GM12874 (cell line): Measurements from ENCODE around the gene UBA1.

Source experiments
- TF ChIP-seq, protein P1 (sequence below): IDR thresholded peaks from 2 replicates; pipeline ENCODE4 v1.5.1; 2011; ENCODE audit warnings: low read depth, mild to moderate bottlenecking, control low read depth, low read length, moderate library complexity; ENCODE audit not compliant: insufficient read depth

The UBA1 gene

DNA sequence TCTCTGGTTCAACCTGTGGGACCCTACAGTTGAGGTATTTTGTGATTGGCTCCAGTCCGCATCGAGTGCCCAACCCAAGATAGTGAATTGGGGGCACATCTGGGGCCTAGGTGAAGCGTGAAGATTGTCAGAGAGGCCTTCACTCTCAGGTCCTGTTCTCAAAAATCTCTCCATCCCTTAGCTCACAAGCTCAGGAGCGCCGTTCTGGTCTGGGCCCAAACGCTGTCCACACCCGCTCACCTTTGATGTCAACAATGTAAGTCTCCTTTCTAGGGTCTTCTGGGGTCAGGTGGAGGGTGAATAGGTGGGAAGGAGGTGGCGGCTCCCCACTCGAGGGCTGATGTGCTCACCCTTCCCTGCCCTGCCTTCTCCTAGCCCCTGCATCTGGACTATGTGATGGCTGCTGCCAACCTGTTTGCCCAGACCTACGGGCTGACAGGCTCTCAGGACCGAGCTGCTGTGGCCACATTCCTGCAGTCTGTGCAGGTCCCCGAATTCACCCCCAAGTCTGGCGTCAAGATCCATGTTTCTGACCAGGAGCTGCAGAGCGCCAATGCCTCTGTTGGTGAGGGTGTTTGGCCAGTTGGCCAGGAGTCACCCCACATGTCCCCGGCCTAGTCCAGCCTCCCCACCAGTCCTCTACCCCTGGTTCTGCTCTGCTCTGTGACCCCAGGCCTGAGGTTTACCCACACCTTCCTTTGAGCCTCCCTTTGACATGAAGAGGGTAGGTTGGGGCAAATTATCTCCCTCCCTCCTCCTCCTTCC is 17.2 kb downstream of the UBA1 start:
- TF ChIP-seq, protein P1, sequence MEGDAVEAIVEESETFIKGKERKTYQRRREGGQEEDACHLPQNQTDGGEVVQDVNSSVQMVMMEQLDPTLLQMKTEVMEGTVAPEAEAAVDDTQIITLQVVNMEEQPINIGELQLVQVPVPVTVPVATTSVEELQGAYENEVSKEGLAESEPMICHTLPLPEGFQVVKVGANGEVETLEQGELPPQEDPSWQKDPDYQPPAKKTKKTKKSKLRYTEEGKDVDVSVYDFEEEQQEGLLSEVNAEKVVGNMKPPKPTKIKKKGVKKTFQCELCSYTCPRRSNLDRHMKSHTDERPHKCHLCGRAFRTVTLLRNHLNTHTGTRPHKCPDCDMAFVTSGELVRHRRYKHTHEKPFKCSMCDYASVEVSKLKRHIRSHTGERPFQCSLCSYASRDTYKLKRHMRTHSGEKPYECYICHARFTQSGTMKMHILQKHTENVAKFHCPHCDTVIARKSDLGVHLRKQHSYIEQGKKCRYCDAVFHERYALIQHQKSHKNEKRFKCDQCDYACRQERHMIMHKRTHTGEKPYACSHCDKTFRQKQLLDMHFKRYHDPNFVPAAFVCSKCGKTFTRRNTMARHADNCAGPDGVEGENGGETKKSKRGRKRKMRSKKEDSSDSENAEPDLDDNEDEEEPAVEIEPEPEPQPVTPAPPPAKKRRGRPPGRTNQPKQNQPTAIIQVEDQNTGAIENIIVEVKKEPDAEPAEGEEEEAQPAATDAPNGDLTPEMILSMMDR: no peak

DNA sequence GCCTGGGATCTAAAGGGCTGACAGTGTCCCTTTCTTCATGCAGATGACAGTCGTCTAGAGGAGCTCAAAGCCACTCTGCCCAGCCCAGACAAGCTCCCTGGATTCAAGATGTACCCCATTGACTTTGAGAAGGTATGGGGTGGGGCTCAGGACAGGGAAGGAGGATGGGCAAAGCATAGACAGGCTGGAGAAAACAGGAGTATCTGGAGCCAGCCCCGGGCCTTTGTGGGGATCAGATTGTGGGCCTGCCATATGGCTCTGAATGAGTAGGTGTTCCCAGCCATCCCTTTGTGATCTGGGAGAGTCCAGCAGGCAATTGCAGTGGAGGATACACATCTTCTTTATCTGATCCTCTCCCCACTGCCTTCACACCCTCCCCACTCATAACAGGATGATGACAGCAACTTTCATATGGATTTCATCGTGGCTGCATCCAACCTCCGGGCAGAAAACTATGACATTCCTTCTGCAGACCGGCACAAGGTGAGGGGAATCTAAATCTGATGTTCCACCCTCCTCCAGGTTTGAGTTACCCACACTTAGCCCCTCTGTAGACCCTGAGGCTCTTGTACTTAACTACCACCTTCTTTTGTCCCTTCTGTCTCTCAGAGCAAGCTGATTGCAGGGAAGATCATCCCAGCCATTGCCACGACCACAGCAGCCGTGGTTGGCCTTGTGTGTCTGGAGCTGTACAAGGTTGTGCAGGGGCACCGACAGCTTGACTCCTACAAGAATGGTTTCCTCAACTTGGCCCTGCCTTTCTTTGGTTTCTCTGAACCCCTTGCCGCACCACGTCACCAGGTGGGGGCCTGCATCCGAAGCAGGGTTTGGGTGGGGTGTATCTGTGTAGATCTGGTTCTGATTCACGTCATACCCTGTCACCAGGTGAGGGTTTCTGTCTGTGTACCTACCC is 19.0 kb downstream of the UBA1 start:
- TF ChIP-seq, protein P1: no peak

DNA sequence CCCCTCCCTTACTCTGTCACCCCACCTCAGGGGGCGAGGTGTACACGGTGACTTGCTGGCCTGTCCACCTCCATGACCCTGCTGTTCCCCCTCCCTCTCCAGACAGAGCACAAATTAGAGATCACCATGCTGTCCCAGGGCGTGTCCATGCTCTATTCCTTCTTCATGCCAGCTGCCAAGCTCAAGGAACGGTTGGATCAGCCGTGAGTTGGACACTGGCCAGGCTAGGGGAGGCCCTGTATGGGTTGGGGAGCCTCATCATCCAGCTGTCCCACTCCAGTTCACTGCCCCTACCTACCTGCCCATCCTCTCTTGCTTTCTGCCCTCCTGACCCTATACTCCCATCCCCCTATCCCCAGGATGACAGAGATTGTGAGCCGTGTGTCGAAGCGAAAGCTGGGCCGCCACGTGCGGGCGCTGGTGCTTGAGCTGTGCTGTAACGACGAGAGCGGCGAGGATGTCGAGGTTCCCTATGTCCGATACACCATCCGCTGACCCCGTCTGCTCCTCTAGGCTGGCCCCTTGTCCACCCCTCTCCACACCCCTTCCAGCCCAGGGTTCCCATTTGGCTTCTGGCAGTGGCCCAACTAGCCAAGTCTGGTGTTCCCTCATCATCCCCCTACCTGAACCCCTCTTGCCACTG is 20.9 kb downstream of the UBA1 start:
- TF ChIP-seq, protein P1: no peak

DNA sequence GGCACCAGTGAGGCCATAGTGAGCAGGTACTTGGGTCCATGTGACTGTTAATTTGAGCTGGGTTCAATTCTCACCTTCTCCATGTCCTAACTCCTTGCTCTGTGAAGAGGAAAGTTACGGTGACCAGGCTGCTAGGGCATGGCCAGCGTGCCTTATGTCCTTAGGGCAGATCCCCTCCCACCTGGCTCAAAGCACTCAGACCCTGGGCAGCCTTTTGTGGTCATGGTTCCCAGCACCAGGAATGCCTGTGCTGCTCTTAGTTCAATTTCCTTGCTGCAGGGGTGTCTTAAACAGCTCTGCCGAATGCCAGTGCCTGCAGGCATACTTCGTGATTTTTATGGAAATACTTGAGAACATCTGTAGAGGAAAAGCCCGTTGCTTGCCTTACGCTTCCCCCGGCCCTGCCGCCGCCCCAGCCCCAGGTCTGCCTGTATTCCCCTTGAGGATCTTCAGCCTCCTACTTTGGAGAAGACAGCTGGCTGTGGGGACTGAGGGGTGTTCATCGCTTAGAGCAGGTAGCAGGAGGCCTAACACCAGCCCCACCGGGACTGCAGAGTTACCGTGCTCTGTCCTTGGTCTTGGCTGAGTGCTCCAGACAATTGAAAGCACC is 21.8 kb downstream of the UBA1 start:
- TF ChIP-seq, protein P1: no peak

DNA sequence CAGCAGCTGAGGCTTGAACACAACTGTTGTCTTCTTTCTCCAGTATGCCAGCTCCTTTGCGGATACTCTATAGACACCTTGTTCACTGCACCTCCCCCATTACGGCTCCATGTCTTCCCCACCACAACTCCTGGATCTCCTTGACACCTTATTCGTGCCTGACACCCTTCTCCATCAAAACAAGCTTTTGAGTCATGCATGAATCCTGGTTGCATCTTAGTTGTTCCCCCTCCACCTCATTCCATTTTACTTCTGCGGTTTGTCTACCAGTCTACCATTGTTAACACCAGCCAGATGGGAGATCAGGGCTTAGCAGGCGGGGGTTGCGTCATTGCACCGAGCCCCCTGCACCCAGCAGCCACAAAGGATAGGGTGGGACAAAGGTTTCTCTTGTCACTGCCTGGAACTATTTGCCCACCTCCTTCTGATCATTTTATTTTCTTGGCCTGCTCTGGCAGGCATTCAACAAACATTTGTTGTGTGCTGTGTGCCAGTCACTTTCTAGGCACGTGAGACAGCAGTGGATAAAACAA is 22.8 kb downstream of the UBA1 start:
- TF ChIP-seq, protein P1: no peak

DNA sequence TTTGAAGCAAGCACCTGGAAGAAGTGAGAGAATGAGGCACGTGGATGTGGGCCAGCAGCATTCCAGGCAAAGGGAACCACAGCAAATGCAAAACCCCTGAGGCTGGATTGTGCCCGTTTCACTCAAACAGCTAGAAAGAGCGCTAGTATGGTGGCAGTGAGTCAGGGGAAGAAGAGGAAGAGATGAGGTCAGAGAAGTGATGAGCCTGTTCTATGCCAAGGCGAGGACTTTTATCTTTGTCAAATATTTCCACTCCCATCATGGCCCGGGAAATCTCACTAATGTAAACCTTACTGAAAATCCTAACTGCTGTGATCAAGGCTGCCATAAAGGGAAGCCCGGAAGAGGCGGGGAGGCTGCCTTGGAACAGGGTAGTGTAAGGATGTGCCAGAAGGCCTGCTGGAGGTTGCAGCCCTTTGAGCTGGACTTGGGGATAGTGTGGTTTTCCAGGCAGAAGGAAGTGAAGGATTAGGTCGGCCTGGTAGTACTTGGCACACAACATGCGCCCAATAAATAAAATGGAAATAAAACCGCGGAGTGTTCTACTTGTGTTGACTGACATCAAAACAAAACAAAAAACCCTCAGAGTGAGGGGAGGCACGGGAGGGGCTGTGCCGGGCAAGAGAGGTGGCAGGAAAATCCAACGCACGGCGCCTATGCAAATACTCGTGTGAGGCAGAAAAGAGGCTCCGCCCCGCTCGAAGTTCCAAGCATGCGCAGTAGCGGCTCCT is 23.7 kb downstream of the UBA1 start:
- TF ChIP-seq, protein P1: no peak
